ENCODE data around the gene CALR3.
"Not testable (repeated sequence)": the region's sequence is repeated elsewhere in the genome, so short reads cannot be mapped to it uniquely, and the experiment has no call there.

CALR3 gene

DNA sequence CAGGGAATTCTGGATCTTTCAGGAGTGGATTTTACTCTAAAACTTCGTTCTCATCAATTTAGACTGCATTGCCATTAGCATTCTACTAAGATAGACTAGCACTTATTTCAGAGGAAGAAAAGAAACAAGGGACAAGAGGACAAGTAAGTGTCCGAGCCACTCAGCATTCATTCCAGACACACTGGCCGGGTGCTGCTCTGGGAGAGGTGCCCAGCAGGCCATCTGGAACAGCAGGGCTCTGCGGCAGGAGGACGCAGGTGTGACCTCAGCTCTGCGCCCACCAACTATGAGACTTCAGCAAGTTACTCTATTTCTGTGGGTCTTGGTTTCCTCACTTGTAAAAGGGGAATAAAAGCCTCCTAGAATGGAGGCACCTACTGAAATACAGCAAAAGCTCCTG is 28.4 kb downstream of the CALR3 start:
- H3K4me3 ChIP-seq (ENCODE audit: low read length), result no peak overlapping the region

GRCh38 chr19:16466802-16467427 is 29.1 kb downstream of the CALR3 start:
- not testable (repeated sequence) for H3K4me3 ChIP-seq (ENCODE audit: low read length); DNase-seq (ENCODE audit: low read depth)

More for the DNA sequence above, 28.4 kb downstream of the CALR3 start:
- no peak for DNase-seq (ENCODE audit: low read depth)
- TF ChIP-seq, protein P1, sequence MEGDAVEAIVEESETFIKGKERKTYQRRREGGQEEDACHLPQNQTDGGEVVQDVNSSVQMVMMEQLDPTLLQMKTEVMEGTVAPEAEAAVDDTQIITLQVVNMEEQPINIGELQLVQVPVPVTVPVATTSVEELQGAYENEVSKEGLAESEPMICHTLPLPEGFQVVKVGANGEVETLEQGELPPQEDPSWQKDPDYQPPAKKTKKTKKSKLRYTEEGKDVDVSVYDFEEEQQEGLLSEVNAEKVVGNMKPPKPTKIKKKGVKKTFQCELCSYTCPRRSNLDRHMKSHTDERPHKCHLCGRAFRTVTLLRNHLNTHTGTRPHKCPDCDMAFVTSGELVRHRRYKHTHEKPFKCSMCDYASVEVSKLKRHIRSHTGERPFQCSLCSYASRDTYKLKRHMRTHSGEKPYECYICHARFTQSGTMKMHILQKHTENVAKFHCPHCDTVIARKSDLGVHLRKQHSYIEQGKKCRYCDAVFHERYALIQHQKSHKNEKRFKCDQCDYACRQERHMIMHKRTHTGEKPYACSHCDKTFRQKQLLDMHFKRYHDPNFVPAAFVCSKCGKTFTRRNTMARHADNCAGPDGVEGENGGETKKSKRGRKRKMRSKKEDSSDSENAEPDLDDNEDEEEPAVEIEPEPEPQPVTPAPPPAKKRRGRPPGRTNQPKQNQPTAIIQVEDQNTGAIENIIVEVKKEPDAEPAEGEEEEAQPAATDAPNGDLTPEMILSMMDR (IDR thresholded peaks at IDR 0.05; ENCODE audit: insufficient read depth, low read depth, low read length, missing control alignments), result no peak

GRCh38 chr19:16465239-16465638 is 30.7 kb downstream of the CALR3 start:
- no peak for DNase-seq (ENCODE audit: low read depth)
- TF ChIP-seq, protein P1 (IDR thresholded peaks at IDR 0.05; ENCODE audit: insufficient read depth, low read depth, low read length, missing control alignments), result no peak
- no peak overlapping the region for H3K4me3 ChIP-seq (ENCODE audit: low read length)

GRCh38 chr19:16463991-16464575 is 31.9 kb downstream of the CALR3 start:
- TF ChIP-seq, protein P1 (IDR thresholded peaks at IDR 0.05; ENCODE audit: insufficient read depth, low read depth, low read length, missing control alignments), result no peak
- no peak overlapping the region for H3K4me3 ChIP-seq (ENCODE audit: low read length)
- DNase-seq (ENCODE audit: low read depth), result no peak

GRCh38 chr19:16463341-16463990 is 32.5 kb downstream of the CALR3 start:
- TF ChIP-seq, protein P1 (IDR thresholded peaks at IDR 0.05; ENCODE audit: insufficient read depth, low read depth, low read length, missing control alignments), result no peak
- no peak overlapping the region for H3K4me3 ChIP-seq (ENCODE audit: low read length)
- no peak for DNase-seq (ENCODE audit: low read depth)

DNA sequence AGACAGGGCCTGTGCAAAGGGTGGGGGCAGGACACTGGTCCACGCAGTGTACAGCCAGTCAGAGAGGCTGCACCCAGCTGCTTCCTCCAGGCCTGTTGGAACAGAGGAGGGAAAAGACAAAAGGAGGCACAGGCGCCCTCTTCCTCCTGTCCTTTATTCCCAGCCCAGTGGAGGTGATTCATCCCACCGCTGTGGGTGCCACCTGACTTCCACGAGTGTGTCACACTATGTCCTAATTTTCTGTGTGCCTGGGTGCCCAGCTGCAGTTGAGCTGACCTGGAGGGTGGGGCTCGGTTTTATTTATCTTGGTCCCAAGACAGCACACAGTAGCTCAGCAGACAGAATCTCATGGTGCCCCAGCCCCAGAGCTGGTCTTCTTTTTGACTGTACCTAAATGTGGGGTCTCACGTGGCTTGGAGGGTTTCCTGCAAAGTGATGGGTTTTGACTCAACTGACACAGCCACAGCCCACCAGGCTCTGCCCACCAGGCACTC is 33.2 kb downstream of the CALR3 start:
- TF ChIP-seq, protein P1 (IDR thresholded peaks at IDR 0.05; ENCODE audit: insufficient read depth, low read depth, low read length, missing control alignments), result no peak
- no peak overlapping the region for H3K4me3 ChIP-seq (ENCODE audit: low read length)
- peak; percentile 88 for DNase-seq (ENCODE audit: low read depth)

DNA sequence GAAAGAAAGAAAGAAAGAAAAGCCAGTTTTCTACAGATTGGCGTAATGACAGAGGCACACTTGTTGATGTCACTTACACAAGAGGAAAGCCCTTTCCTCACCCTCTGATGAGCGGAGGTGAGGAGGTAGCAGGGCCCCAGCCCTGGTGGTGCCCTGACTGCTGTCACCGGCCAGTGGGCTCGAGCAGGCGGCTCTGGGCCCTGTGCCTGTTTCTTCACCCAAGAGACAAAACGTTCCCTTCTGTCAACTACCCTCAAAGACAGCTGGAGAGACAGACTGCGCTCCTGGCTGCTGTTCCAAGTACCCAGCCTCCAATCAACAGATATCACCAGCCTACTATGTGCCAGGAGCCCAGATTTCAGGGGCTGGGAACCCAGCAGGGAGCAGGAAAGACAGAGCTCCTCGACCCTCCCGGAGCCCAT is 34.3 kb downstream of the CALR3 start:
- H3K4me3 ChIP-seq (ENCODE audit: low read length), result no peak overlapping the region
- DNase-seq (ENCODE audit: low read depth), result no peak
- TF ChIP-seq, protein P1 (IDR thresholded peaks at IDR 0.05; ENCODE audit: insufficient read depth, low read depth, low read length, missing control alignments), result no peak
